GM18502 (cell line): ENCODE results near the gene CENPB.
"Not testable (repeated sequence)": the region's sequence is repeated elsewhere in the genome, so short reads cannot be mapped to it uniquely, and the experiment has no call there.

ENCODE experiments used
- ATAC-seq: cut with Tn5 transposase; IDR thresholded peaks from one replicate; pipeline ENCODE4 v1.9.1; 2021; ENCODE audit warnings: mild to moderate bottlenecking; ENCODE audit not compliant: unreplicated experiment, poor library complexity

CENPB gene

GRCh38 chr20:3786665-3787323 is at the start of gene CENPB:
TSS of gene CENPB (minus strand) at chr20:3786740. CDS start at chr20:3786483, 257 bp downstream.
- ATAC-seq, result peak; percentile 86

- no peak for ATAC-seq
These were observed 49.6 kb upstream of the CENPB start for GRCh38 chr20:3836132-3836531.

GRCh38 chr20:3829891-3830290 is 43.4 kb upstream of the CENPB start:
- ATAC-seq, result not testable (repeated sequence)

GRCh38 chr20:3828798-3829197 is 42.3 kb upstream of the CENPB start:
- ATAC-seq, result no peak

- ATAC-seq, result no peak
These were observed 39.9 kb upstream of the CENPB start for GRCh38 chr20:3826420-3826819.

- ATAC-seq, result no peak
These were observed 39.0 kb upstream of the CENPB start for GRCh38 chr20:3825526-3825925.

GRCh38 chr20:3823881-3824280 is 37.3 kb upstream of the CENPB start:
- no peak for ATAC-seq

GRCh38 chr20:3821996-3822395 is 35.5 kb upstream of the CENPB start:
- ATAC-seq, result no peak

GRCh38 chr20:3820901-3821727 is 34.6 kb upstream of the CENPB start:
- ATAC-seq, result no peak

- ATAC-seq, result peak; percentile 86
These were observed 33.7 kb upstream of the CENPB start, which contains the start of gene AP5S1 for GRCh38 chr20:3820048-3820900. TSS of gene AP5S1 (plus strand) at chr20:3820547. CDS start at chr20:3822118, 1,571 bp downstream.

GRCh38 chr20:3819411-3820047 is 33.0 kb upstream of the CENPB start:
- no peak for ATAC-seq

GRCh38 chr20:3818155-3819151 is 31.9 kb upstream of the CENPB start:
- no peak for ATAC-seq

- ATAC-seq, result no peak
These were observed 29.3 kb upstream of the CENPB start for GRCh38 chr20:3815703-3816315.

- ATAC-seq, result no peak
These were observed 28.5 kb upstream of the CENPB start for GRCh38 chr20:3814928-3815495.

- ATAC-seq, result no peak
These were observed 27.5 kb upstream of the CENPB start for GRCh38 chr20:3813848-3814581.

- ATAC-seq, result no peak
These were observed 26.7 kb upstream of the CENPB start for GRCh38 chr20:3812975-3813847.

GRCh38 chr20:3812259-3812681 is 25.7 kb upstream of the CENPB start:
- ATAC-seq, result no peak
